ENCODE results near the gene CXCL3. TPM values are rescaled to one million over a fixed set of nuclear protein-coding genes. Genes with fewer than 3 reads are reported as not detected.

Gene CXCL3
- total RNA-seq, 6 experiments from 2014 or later: 0.25 to 2.0 (median 0.62) TPM; not detected in 2

- WGBS (ENCODE audit: insufficient coverage, low coverage, low lambda C conversion rate, missing lambda C conversion rate): 77% methylated on average over 3 of the region's 3 CpGs
- Histone ChIP-seq H3K27ac (no peak overlapping the region), H3K9me3 (no peaks in the 10 kb centered on the region), H3K27me3 (no peaks in the 10 kb centered on the region), H3K4me1 (no peaks in the 10 kb centered on the region), H3K36me3 (no peaks in the 10 kb centered on the region), H3K4me3 (no peak overlapping the region)
- intact Hi-C loops (cut with DNase I): no loop called here
- ATAC-seq (no peak), DNase-seq (no peak)
- TF ChIP-seq POLR2A (IDR thresholded peaks at IDR 0.05) (no peak), CTCF (IDR thresholded peaks at IDR 0.05) (no peak)
These were observed 29.2 kb downstream of the CXCL3 start for GRCh38 chr4:74009307-74009706.

DNA sequence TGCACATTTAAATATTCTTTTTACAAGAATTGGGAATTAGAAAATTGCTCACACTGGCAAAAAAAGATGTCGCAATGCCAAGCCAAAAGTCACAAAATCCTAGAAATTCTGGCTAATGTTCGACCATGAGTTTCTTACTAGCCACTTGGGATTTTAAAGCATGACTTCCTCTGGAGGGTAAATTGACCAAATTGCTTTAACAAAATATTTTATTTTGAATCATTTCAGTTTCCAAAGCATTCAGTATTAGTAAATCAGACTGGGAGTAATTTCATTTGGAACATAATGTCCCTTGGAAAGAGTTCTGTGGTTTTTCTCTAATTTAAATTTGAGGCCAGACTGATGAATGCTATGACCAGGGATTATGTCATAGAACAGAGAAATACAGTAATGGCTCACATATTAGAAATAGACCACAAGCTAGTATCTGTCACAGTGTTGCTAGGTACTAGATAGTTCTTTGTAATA is 32.4 kb downstream of the CXCL3 start:
- no peak for TF ChIP-seq CTCF (IDR thresholded peaks at IDR 0.05)
- no peak for TF ChIP-seq POLR2A (IDR thresholded peaks at IDR 0.05)
- no peaks in the 10 kb centered on the region for H3K9me3 ChIP-seq
- no peaks in the 10 kb centered on the region for H3K36me3 ChIP-seq
- DNase-seq: no peak
- intact Hi-C loops (cut with DNase I): no loop called here
- no peak for ATAC-seq
- 44% methylated on average over 2 of the region's 2 CpGs for WGBS (ENCODE audit: insufficient coverage, low coverage, low lambda C conversion rate, missing lambda C conversion rate)
- H3K4me1 ChIP-seq: no peaks in the 10 kb centered on the region
- H3K27me3 ChIP-seq: no peaks in the 10 kb centered on the region
- H3K27ac ChIP-seq: no peak overlapping the region
- H3K4me3 ChIP-seq: no peak overlapping the region

DNA sequence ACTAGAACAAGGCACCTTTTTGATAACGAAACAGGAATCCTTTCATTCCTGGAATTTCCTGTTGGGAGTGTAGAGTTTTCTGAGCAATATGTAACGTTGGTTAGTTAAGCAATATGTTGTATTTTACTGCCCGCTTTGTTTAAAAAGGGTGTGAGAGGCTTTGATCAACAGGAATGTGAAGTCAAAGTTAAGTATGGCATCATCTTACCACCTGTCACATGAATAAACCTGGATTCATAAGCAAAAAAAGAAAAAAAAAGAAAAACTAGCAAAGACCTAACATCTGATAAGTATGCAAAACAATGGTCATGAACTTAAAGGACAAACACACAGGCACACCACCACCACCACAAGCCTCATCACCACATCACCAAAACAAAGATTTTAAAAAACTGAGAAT is 33.0 kb downstream of the CXCL3 start:
- intact Hi-C loops (cut with DNase I): no loop called here
- peak in 3 of 4 donors; percentile 29 to 78 (median 56) for ATAC-seq
- no peak for TF ChIP-seq CTCF (IDR thresholded peaks at IDR 0.05)
- Histone ChIP-seq H3K27ac (no peak overlapping the region), H3K4me1 (no peaks in the 10 kb centered on the region), H3K9me3 (no peaks in the 10 kb centered on the region), H3K36me3 (no peaks in the 10 kb centered on the region), H3K4me3 (no peak overlapping the region), H3K27me3 (no peaks in the 10 kb centered on the region)
- DNase-seq: no peak
- WGBS (ENCODE audit: insufficient coverage, low coverage, low lambda C conversion rate, missing lambda C conversion rate): 15% methylated on average over 3 of the region's 3 CpGs

GRCh38 chr4:74004668-74005067 is 33.8 kb downstream of the CXCL3 start:
- Histone ChIP-seq H3K4me1 (no peaks in the 10 kb centered on the region), H3K9me3 (no peaks in the 10 kb centered on the region), H3K27me3 (no peaks in the 10 kb centered on the region), H3K27ac (no peak overlapping the region), H3K4me3 (no peak overlapping the region), H3K36me3 (no peaks in the 10 kb centered on the region)
- 48% methylated on average over 4 of the region's 4 CpGs for WGBS (ENCODE audit: insufficient coverage, low coverage, low lambda C conversion rate, missing lambda C conversion rate)
- DNase-seq (no peak), ATAC-seq (no peak)
- no peak for TF ChIP-seq POLR2A (IDR thresholded peaks at IDR 0.05)
- no peak for TF ChIP-seq CTCF (IDR thresholded peaks at IDR 0.05)
- intact Hi-C loops (cut with DNase I): no loop called here

GRCh38 chr4:74000301-74000700 is 38.2 kb downstream of the CXCL3 start:
- H3K27me3 ChIP-seq: no peaks in the 10 kb centered on the region
- ATAC-seq: no peak
- no peak overlapping the region for H3K27ac ChIP-seq
- intact Hi-C loops (cut with DNase I): no loop called here
- H3K36me3 ChIP-seq: no peaks in the 10 kb centered on the region
- TF ChIP-seq CTCF (IDR thresholded peaks at IDR 0.05): no peak
- no peak for TF ChIP-seq POLR2A (IDR thresholded peaks at IDR 0.05)
- H3K4me1 ChIP-seq: peaks cover 0 to 8% (median 0%) of the 10 kb centered on the region in 4 donors
- 70% methylated on average over 6 of the region's 6 CpGs for WGBS (ENCODE audit: insufficient coverage, low coverage, low lambda C conversion rate, missing lambda C conversion rate)
- DNase-seq: no peak
- H3K4me3 ChIP-seq: no peak overlapping the region
- H3K9me3 ChIP-seq: no peaks in the 10 kb centered on the region
